Stimulated activated CD4-positive, alpha-beta T cell treated with anti-CD3 and anti-CD28 coated beads, Interleukin-2, amount 100 ng/mL, for 4 hours (primary cell): ENCODE results near the gene GRB14.
"Not testable (repeated sequence)": the region's sequence is repeated elsewhere in the genome, so short reads cannot be mapped to it uniquely, and the experiment has no call there.

Experiments
- DNase-seq: peaks from one replicate; pipeline ENCODE4 v3.0.0-alpha.2; 2020; ENCODE audit warnings: low read depth

The GRB14 gene

GRCh38 chr2:164495491-164496223 is 125.6 kb downstream of the GRB14 start:
- no peak for DNase-seq

GRCh38 chr2:164485541-164485940 is 135.7 kb downstream of the GRB14 start:
- no peak for DNase-seq

GRCh38 chr2:164479460-164479859 is 141.8 kb downstream of the GRB14 start:
- no peak for DNase-seq

- no peak for DNase-seq
Observed at GRCh38 chr2:164478205-164478604, 143.1 kb downstream of the GRB14 start.

GRCh38 chr2:164474873-164475272 is 146.4 kb downstream of the GRB14 start:
- DNase-seq, result no peak

GRCh38 chr2:164473021-164473420 is 148.3 kb downstream of the GRB14 start:
- no peak for DNase-seq

- not testable (repeated sequence) for DNase-seq
Observed at GRCh38 chr2:164465047-164465446, 156.2 kb downstream of the GRB14 start.

GRCh38 chr2:164464376-164464775 is 156.9 kb downstream of the GRB14 start:
- DNase-seq, result no peak

- no peak for DNase-seq
Observed at GRCh38 chr2:164458792-164459191, 162.5 kb downstream of the GRB14 start.

- no peak for DNase-seq
Observed at GRCh38 chr2:164457271-164457670, 164.0 kb downstream of the GRB14 start.

GRCh38 chr2:164456619-164457018 is 164.7 kb downstream of the GRB14 start:
- no peak for DNase-seq

- DNase-seq, result no peak
Observed at GRCh38 chr2:164453656-164454305, 167.5 kb downstream of the GRB14 start.

GRCh38 chr2:164450278-164450677 is 171.0 kb downstream of the GRB14 start:
- no peak for DNase-seq

- DNase-seq, result no peak
Observed at GRCh38 chr2:164449706-164450105, 171.6 kb downstream of the GRB14 start.

GRCh38 chr2:164447660-164448059 is 173.6 kb downstream of the GRB14 start:
- no peak for DNase-seq
